Endothelial cell of umbilical vein (primary cell): ENCODE results near the gene RAB33B. TPM values are rescaled to one million over a fixed set of nuclear protein-coding genes. Genes with fewer than 3 reads are reported as not detected.

Experiments used
- BruUV-seq: library from RNA; stranded (reverse); fragments of 400-500 nt; replicated peaks from 2 replicates; lab custom pipeline; 2021; lab: Mats Ljungman, UMichigan
- CTCF ChIA-PET: fragments of 300-600, 350-600 bp; sonication (Branson Sonifier 250); formaldehyde crosslinking; loops from one replicate; lab custom pipeline; 2021; ENCODE audit warnings: antibody characterized with exemption, inconsistent platforms; lab: Charles Lee
- POLR2A ChIA-PET: fragments of 300-600, 350-600 bp; sonication (Branson Sonifier 250); formaldehyde crosslinking; loops from one replicate; lab custom pipeline; 2021; ENCODE audit warnings: antibody characterized with exemption, inconsistent platforms; lab: Charles Lee
- DNase-seq: peaks from one replicate; pipeline ENCODE4 v3.0.0-alpha.2; 2011; ENCODE audit warnings: low read depth, low spot score
- FAIRE-seq: peaks from 2 replicates; lab custom pipeline; 2011; peaks lifted over from hg19 to GRCh38; lab: Jason Lieb, UNC
- H2AFZ ChIP-seq: 2 replicates; pipeline ENCODE4 v1.6.0; 2012; ENCODE audit warnings: low read depth, low read length, control low read depth, inconsistent platforms
- H3K27ac ChIP-seq: 2 replicates; pipeline ENCODE4 v1.5.1; 2011; ENCODE audit warnings: low read depth, mild to moderate bottlenecking, control low read depth, low read length, moderate library complexity; ENCODE audit not compliant: insufficient read depth
- H3K27me3 ChIP-seq, 2 experiments: 2 replicates each; pipeline versions ENCODE4 v1.6.0 to v1.6.1; 2011; ENCODE audit warnings: low read length in 2 of 2, mixed read lengths in 1 of 2; ENCODE audit not compliant: control insufficient read depth in 2 of 2, insufficient read depth in 2 of 2
- H3K36me3 ChIP-seq, 2 experiments: 2 replicates in 1 of 2; 3 replicates in 1 of 2; pipeline ENCODE4 v1.5.1; 2011; ENCODE audit warnings: low read length in 2 of 2, mild to moderate bottlenecking in 1 of 2, moderate library complexity in 1 of 2; ENCODE audit not compliant: control insufficient read depth in 2 of 2, insufficient read depth in 2 of 2; ENCODE audit errors: extremely low read depth in 1 of 2
- H3K4me1 ChIP-seq: 3 replicates; pipeline ENCODE4 v1.5.1; 2011; ENCODE audit warnings: mild to moderate bottlenecking, low read length; ENCODE audit not compliant: control insufficient read depth, insufficient read depth; ENCODE audit errors: extremely low read depth
- H3K4me2 ChIP-seq: 2 replicates; pipeline ENCODE4 v1.6.1; 2011; ENCODE audit warnings: low read length, control low read depth, mixed read lengths; ENCODE audit not compliant: insufficient read depth
- H3K4me3 ChIP-seq, 3 experiments: fragments of 200-600 bp in 1 of 3; sonication (generic), shearing (Covaris generic) in 1 of 3; replicated peaks in 1 of 3; 2 replicates each; pipeline ENCODE4 v1.5.1; 2011 to 2016; ENCODE audit warnings: control low read depth in 3 of 3, low read length in 3 of 3, mild to moderate bottlenecking in 2 of 3, inconsistent platforms in 1 of 3, low read depth in 1 of 3, moderate library complexity in 1 of 3; ENCODE audit not compliant: insufficient read depth in 1 of 3
- H3K79me2 ChIP-seq: 2 replicates; pipeline ENCODE4 v1.6.0; 2012; ENCODE audit warnings: low read length, inconsistent platforms; ENCODE audit not compliant: control insufficient read depth, insufficient read depth
- H3K9ac ChIP-seq: replicated peaks from 2 replicates; pipeline ENCODE3; 2011; ENCODE audit warnings: low read length, control low read depth; ENCODE audit not compliant: insufficient read depth; ENCODE audit errors: extremely low read depth
- H3K9me1 ChIP-seq: replicated peaks from 3 replicates; pipeline ENCODE4 v1.6.0; 2011; ENCODE audit warnings: mild to moderate bottlenecking, low read length; ENCODE audit not compliant: control insufficient read depth, insufficient read depth; ENCODE audit errors: extremely low read depth
- H3K9me3 ChIP-seq: replicated peaks from 2 replicates; pipeline ENCODE4 v1.5.1; 2012; ENCODE audit warnings: low read length, inconsistent platforms; ENCODE audit not compliant: control insufficient read depth, insufficient read depth
- H4K20me1 ChIP-seq: replicated peaks from 2 replicates; pipeline ENCODE3; 2011; ENCODE audit warnings: mild to moderate bottlenecking, low read length; ENCODE audit not compliant: control insufficient read depth, insufficient read depth; ENCODE audit errors: extremely low read depth
- EZH2 ChIP-seq: IDR thresholded peaks from 2 replicates; pipeline ENCODE4 v1.6.1; 2012; ENCODE audit warnings: borderline replicate concordance, low read depth, mild to moderate bottlenecking, moderate library complexity, low read length, inconsistent platforms; ENCODE audit not compliant: severe bottlenecking
- FOS ChIP-seq: IDR thresholded peaks from 2 replicates; pipeline ENCODE4 v1.6.1; 2011; ENCODE audit warnings: mild to moderate bottlenecking, low read length, moderate library complexity, borderline replicate concordance; ENCODE audit not compliant: insufficient read depth
- GATA2 ChIP-seq: IDR thresholded peaks from 2 replicates; pipeline ENCODE4 v1.7.0; 2011; ENCODE audit warnings: low read depth, mild to moderate bottlenecking, moderate library complexity, mixed read lengths, low read length; ENCODE audit not compliant: insufficient read length, insufficient read depth
- JUN ChIP-seq: IDR thresholded peaks from 2 replicates; pipeline ENCODE4 v1.6.1; 2011; ENCODE audit warnings: borderline replicate concordance, low read depth; ENCODE audit not compliant: insufficient read length, insufficient read depth
- MAX ChIP-seq: IDR thresholded peaks from 2 replicates; pipeline ENCODE4 v1.6.1; 2011; ENCODE audit not compliant: insufficient read depth, insufficient read length
- MYC ChIP-seq: IDR thresholded peaks from one replicate; pipeline ENCODE4 v1.6.1; 2011; ENCODE audit warnings: mild to moderate bottlenecking, low read depth, low read length
- POLR2A ChIP-seq: IDR thresholded peaks from 2 replicates; pipeline ENCODE4 v1.6.1; 2012; ENCODE audit warnings: low read depth, mild to moderate bottlenecking, control low read depth, low read length
- POLR2AphosphoS5 ChIP-seq: IDR thresholded peaks from 2 replicates; pipeline ENCODE4 v1.6.1; 2012; ENCODE audit warnings: low read depth, mild to moderate bottlenecking, control low read depth, low read length, moderate library complexity; ENCODE audit not compliant: insufficient read depth
- dilution Hi-C: fragments of 300-500 bp; cut with MboI; formaldehyde crosslinking; loops from one replicate; pipeline ENCODE4 v1.15.0; 2019; ENCODE audit warnings: low sequenced_read_pairs; ENCODE audit not compliant: extremely low pct_ligation_motif_present
- intact Hi-C: fragments of 100-400 bp; cut with micrococcal nuclease; formaldehyde crosslinking; loops from one replicate; pipeline ENCODE4 v1.10.0; 2022
- polyA plus RNA-seq, 4 experiments: library from polyadenylated mRNA; depleted of rRNA in 3 of 4; stranded (reverse) in 3 of 4; unstranded in 1 of 4; fragments of >200 nt; gene quantifications; 2 replicates each; pipeline versions ENCODE4 v1.2.1 to v1.2.3, GENCODE V29; 2011 to 2012; ENCODE audit warnings: missing spikeins in 1 of 4
- total RNA-seq: library from RNA; stranded (reverse); gene quantifications from 2 replicates; pipeline ENCODE4 v1.2.3, GENCODE V29; 2021
- TF ChIP-seq, protein P1 (sequence below), 2 donors: IDR thresholded peaks; 1 replicate in 1 of 2; 2 replicates in 1 of 2; pipeline ENCODE4 v1.5.1; 2011; ENCODE audit warnings: low read length in 2 of 2, mild to moderate bottlenecking in 2 of 2, moderate library complexity in 2 of 2, control low read depth in 1 of 2, inconsistent platforms in 1 of 2, low read depth in 1 of 2; ENCODE audit not compliant: insufficient read depth in 1 of 2; ENCODE audit errors: extremely low read depth in 1 of 2

RAB33B gene
- total and polyA plus RNA-seq, 2 donors (not counting 3 experiments of a cell fraction or from before 2014, with no cell fraction given): 7.8 to 14.7 TPM

- no peaks in the 10 kb centered on the region for H3K79me2 ChIP-seq
- no peaks in the 10 kb centered on the region for H3K36me3 ChIP-seq
- no peaks in the 10 kb centered on the region for H3K9me1 ChIP-seq
- intact Hi-C loops: no loop called here
- no peaks in the 10 kb centered on the region for H3K27me3 ChIP-seq
- DNase-seq: no peak
- dilution Hi-C loops: no loop called here
- no peak overlapping the region for H3K4me2 ChIP-seq
- no peak overlapping the region for H2AFZ ChIP-seq
- peaks cover 8% of the 10 kb centered on the region for H3K4me1 ChIP-seq
- no peaks in the 10 kb centered on the region for H4K20me1 ChIP-seq
- no peak for FAIRE-seq
- H3K4me3 ChIP-seq: no peak overlapping the region
- H3K9me3 ChIP-seq: no peaks in the 10 kb centered on the region
- H3K9ac ChIP-seq: no peak overlapping the region
- POLR2A ChIA-PET: no interaction called here
- no TSS peak for BruUV-seq
- no peak for TF ChIP-seq MYC
- no peak for TF ChIP-seq POLR2A
- no peak for TF ChIP-seq GATA2
- no peak for TF ChIP-seq FOS
- TF ChIP-seq POLR2AphosphoS5: no peak
- TF ChIP-seq, protein P1, sequence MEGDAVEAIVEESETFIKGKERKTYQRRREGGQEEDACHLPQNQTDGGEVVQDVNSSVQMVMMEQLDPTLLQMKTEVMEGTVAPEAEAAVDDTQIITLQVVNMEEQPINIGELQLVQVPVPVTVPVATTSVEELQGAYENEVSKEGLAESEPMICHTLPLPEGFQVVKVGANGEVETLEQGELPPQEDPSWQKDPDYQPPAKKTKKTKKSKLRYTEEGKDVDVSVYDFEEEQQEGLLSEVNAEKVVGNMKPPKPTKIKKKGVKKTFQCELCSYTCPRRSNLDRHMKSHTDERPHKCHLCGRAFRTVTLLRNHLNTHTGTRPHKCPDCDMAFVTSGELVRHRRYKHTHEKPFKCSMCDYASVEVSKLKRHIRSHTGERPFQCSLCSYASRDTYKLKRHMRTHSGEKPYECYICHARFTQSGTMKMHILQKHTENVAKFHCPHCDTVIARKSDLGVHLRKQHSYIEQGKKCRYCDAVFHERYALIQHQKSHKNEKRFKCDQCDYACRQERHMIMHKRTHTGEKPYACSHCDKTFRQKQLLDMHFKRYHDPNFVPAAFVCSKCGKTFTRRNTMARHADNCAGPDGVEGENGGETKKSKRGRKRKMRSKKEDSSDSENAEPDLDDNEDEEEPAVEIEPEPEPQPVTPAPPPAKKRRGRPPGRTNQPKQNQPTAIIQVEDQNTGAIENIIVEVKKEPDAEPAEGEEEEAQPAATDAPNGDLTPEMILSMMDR (IDR thresholded peaks at IDR 0.05; ENCODE audit: extremely low read depth in 1 of 2, insufficient read depth in 1 of 2, low read depth in 1 of 2, low read length in 2 of 2): no peak
- no peak for TF ChIP-seq MAX
- no peak for TF ChIP-seq EZH2
- no peak for TF ChIP-seq JUN
- H3K27ac ChIP-seq: no peak overlapping the region
- CTCF ChIA-PET: no interaction called here
Measured at GRCh38 chr4:139489638-139490037, 35.7 kb downstream of the RAB33B start.
